GM18870 (cell line): ENCODE data around the gene NFAT5.
"Not testable (repeated sequence)": the region's sequence is repeated elsewhere in the genome, so short reads cannot be mapped to it uniquely, and the experiment has no call there.

Experiments
- ATAC-seq: cut with Tn5 transposase; IDR thresholded peaks from one replicate; pipeline ENCODE4 v1.9.1; 2021; ENCODE audit warnings: moderate library complexity; ENCODE audit not compliant: unreplicated experiment

NFAT5 gene

DNA sequence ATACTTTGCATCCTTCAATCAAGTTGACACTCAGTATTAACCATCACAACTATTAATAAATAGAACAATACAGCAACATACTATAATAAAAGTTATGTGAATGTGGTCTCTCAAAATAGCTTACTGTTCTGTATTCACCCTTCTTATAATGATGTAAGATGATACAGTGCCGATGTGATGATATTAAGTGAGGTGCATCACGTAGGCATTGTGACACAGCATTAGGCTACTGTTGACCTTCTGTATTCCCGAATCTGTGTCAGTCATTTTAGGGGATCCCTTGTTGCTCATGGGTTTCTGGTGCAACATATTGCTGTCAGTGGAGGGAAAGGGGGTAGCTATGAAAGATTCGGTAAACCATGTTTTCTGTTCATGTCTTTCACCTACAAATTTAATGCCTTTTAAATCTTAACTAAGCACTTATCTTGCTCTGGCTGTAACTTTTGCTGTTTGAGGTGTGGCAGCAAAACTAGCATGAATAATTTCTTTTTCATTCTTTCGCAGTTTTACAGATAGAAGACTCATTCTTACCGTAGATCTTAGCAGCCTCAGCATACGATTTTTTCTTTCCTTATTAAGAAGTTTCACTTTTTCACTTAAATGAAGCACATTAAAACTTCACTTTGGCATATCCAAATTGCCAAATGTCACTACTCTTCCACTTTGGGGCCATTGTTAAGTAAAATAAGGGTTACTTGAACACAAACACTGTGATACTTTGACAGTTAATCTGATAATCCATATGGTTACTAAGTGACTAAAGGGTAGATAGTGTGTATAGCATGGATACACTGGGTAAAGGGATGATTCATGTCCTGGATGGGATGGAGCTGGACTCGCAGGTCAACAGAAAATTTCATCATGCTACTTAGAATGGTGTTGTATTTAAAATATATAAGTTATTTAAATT is 29.6 kb downstream of the NFAT5 start:
- no peak for ATAC-seq

- no peak for ATAC-seq
Measured at GRCh38 chr16:69596801-69597200, 31.0 kb downstream of the NFAT5 start.

- no peak for ATAC-seq
Measured at GRCh38 chr16:69598045-69598444, 32.3 kb downstream of the NFAT5 start.

DNA sequence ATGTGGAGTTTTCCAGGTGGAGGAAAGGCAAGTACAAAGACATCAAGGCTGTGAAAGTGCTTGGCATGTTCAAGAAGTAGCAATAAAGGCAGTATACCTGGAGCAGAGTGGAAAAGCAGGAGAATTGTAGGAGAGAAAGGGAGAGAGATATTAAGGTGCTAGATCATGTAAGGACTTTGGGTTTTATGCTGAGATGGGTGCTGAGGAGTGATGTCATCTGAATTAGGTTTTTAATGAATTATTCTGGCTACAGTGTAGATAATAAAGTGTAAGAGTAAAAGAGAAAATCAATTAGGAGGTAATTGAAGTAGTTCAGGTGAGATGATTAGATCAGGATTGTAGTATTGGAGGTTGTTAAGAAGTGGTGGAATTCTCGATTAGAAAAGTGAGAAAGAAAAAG is 34.0 kb downstream of the NFAT5 start:
- no peak for ATAC-seq

GRCh38 chr16:69600202-69600601 is 34.4 kb downstream of the NFAT5 start:
- no peak for ATAC-seq

DNA sequence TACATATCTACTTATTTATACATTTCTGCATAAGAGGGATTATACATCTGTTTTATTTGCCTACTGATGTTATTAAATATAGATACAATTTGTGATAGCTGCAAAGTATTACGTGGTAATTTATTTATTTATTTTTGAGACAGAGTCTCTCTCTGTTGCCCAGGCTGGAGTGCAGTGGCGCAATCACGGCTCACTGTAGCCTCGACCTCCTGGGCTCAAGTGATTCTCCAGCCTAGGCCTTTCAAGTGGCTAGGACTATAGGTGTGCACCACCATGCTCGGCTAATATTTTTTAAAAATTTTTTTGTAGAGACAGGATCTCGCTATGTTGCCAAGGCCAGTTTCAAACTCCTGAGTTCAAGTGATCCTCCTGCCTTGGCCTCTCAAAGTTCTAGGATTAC is 35.5 kb downstream of the NFAT5 start:
- no peak for ATAC-seq

GRCh38 chr16:69606985-69607384 is 41.2 kb downstream of the NFAT5 start:
- ATAC-seq, result no peak

DNA sequence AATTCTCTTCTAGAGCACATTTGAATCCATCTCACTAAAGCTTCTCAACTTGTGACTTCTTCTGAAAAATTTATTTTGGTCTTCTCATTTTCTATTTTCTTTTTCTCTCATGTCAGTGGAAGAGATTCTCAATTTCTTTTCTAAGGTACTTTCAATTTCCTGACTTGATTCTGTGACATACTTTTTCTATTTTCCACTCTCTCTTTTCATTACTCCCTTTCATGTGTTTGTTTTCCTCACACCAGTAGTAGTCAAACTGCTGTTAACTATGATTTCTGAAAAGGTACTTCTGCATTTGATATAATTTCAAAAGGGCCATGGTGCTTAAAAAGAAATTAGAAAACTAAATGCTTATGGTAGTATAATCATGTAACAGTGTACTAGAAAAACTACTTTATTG is 41.9 kb downstream of the NFAT5 start:
- no peak for ATAC-seq

DNA sequence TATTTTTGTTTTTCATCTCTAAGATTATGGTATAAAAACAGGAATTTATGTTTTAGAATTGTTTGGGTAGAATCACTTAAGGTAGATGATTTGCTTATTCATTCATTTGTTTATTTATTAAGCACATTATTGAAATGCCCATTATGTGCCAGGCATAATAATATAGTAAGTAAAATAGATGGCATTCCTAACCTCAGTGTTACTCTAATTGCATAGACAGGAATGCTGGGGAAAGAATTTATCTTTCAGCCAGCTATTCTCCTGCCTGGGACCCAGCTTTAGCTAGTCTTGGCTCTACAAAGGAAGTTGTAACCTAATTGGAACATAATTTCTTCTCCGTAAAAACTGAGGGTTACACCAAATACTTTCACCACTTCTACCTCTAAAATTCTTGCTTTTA is 44.6 kb downstream of the NFAT5 start:
- ATAC-seq, result no peak

DNA sequence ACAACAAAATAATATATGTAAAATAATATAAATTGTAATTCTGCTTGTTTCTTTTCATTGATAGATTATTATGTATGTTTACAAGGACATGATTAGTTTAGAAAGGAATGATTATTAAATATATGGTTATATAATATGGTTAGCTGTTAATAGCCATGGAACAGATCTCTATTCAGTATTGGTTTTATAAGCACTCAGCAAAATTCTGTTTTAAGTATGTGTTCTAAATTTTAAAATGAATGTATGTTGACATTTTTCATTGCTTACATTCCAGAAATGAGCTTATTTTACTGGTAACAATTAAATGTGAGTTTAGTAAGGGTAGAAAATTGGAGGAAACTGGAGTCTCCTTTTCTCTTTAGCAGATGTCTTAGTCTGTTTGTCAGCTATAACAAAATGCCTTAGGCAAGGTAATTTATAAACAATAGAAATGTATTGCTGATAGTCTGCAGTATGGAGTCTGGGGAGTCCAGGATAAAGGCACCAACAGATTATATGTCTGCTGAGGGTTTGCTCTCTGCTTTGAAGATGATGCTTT is 45.4 kb downstream of the NFAT5 start:
- no peak for ATAC-seq

- no peak for ATAC-seq
Measured at GRCh38 chr16:69613378-69614154, 47.8 kb downstream of the NFAT5 start.

DNA sequence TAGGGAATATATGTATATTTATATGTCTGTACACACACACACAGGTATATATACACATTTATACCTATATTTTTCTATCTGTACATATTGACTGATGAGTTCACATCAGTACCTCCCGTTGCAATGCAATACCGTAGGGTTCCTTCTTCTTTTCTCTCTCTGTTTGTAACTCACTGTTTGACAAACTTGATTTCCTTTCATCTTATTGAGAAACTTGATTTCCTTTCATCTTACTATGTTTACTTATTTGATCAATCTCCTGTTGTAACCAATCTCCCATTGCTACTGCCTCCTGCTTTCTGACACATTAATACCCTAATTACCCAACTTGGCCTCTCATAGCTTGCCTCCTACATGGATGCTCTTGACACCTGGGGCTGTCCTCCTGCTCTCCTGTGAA is 49.8 kb downstream of the NFAT5 start:
- ATAC-seq, result no peak

DNA sequence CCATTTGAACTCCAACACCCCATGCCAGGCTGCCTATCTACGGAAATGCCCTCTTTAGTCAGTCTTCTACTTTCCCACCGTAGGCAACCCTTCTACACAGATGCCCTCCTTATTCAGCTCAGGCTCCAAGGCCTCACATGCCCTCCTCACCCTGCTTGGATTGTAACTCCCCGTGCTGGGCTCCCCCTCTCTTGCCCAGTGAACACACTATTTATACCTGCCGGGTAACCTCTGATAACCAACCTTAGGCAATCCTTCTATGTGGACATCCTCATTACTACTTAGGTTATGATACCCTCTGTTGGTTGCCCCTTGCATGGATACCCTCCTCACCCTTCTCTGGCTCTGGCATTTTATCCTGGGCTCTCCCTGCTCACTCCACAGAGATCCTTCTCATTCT is 50.3 kb downstream of the NFAT5 start:
- ATAC-seq, result no peak

- ATAC-seq, result no peak
Measured at GRCh38 chr16:69618307-69618706, 52.5 kb downstream of the NFAT5 start.

DNA sequence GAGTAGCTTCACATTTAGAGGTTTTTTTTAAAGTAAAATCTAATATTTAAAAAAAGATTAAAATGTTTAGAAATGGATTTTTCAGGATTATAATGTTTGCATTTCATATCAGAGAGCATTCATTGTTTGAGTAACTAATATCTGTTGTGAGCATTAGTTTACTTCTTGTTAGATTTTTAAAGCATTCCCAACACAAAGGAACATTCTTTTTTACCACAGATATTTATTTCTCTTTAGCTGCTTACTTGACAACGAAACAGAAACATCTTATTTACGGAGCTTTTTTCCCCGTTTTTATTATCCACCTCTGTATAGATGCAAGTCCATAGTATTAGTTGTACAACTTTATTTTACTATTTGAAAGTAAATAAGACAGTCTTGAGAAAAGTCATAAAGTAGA is 53.0 kb downstream of the NFAT5 start:
- no peak for ATAC-seq

DNA sequence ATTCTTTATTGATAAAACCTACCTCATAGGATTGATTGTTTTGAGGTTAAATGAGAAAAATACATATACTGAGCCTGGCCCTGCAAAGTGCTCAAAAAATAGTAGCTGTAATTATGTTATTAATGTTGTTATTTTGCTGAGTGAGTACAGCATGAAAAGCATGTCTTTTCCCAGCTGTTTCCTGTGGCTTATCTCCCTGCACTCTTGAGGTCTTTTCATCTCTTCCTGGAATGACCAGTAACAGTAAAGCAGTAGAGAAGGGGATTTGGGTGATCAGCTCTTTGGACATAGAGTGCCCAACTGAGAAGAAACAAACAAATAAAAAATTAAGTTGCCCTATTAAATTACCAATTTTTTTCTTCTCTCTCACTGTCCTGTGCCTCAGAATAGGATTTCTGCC is 53.7 kb downstream of the NFAT5 start:
- ATAC-seq, result no peak

GRCh38 chr16:69620573-69620972 is 54.8 kb downstream of the NFAT5 start:
- no peak for ATAC-seq

- ATAC-seq, result no peak
Measured at GRCh38 chr16:69621225-69621624, 55.5 kb downstream of the NFAT5 start.

- ATAC-seq, result no peak
Measured at GRCh38 chr16:69626256-69626655, 60.5 kb downstream of the NFAT5 start.

- no peak for ATAC-seq
Measured at GRCh38 chr16:69632828-69633227, 67.1 kb downstream of the NFAT5 start.

DNA sequence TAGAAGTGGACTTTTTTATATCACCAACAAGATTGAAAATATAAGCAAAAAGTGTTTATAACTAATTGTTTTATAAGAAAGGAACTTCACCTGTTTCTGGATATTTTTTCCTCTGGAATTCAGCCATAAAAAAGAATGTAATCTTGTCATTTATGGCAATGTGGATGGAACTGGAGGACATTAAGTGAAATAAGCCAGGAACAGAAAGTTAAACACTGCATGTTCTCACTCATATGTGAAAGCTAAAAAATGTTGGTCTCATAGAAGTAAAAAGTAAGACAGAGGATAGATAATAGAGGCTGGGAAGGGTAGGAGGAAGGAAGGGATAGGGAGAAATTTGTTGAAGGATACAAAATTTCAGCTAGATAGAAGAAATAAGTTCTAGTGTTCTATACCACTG is 67.6 kb downstream of the NFAT5 start:
- ATAC-seq, result no peak

DNA sequence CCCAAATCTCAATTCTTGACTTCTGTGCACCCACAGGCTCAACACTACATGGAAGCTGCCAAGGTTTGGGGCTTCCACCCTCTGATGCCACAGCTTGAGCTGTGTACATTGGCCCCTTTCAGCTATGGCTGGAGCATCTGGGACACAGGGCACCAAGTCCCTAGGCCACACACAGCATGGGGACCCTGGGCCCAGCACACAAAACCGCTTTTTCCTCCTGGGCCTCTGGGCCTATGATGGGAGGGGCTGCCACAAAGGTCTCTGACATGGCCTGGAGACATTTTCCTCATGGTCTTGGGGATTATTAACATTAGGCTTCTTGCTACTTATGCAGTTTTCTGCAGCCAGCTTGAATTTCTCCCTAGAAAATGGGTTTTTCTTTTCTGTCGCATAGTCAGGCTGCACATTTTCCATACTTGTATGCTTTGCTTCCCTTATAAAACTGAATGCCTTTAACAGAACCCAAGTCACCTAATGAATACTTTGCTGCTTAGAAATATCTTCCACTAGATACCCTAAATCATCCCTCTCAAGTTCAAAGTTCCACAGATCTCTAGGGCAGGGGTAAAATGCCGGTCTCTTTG is 70.9 kb downstream of the NFAT5 start:
- ATAC-seq, result not testable (repeated sequence)
